CD8-positive, alpha-beta memory T cell (primary cell): ENCODE results near the gene NPAS3. TPM values are rescaled to one million over a fixed set of nuclear protein-coding genes. Genes with fewer than 3 reads are reported as not detected.
A peak's percentile ranks its signal among the peaks of the same experiment; 100 is the strongest.

Experiments used
- CTCF ChIA-PET: fragments of 350-600 bp; sonication (Branson Sonifier 250); formaldehyde crosslinking; loops from one replicate; lab custom pipeline; 2021; ENCODE audit warnings: antibody characterized with exemption; lab: Charles Lee
- POLR2A ChIA-PET: fragments of 350-600 bp; sonication (Branson Sonifier 250); formaldehyde crosslinking; loops from one replicate; lab custom pipeline; 2021; ENCODE audit warnings: antibody characterized with exemption; lab: Charles Lee
- DNase-seq, 5 donors: peaks; one replicate each; pipeline versions ENCODE4 v3.0.0 to v3.0.0-alpha.2; 2020 to 2022; ENCODE audit warnings: mixed read lengths in 1 of 5
- H3K27ac ChIP-seq: one replicate; pipeline ENCODE4 v1.7.0; 2013; ENCODE audit warnings: low read depth, mild to moderate bottlenecking, low read length, moderate library complexity
- H3K27me3 ChIP-seq: 2 replicates; pipeline ENCODE4 v1.7.0; 2013; ENCODE audit warnings: low read length, mild to moderate bottlenecking; ENCODE audit not compliant: insufficient read depth, poor library complexity, severe bottlenecking
- H3K36me3 ChIP-seq: 2 replicates; pipeline ENCODE4 v1.7.0; 2013; ENCODE audit warnings: mild to moderate bottlenecking, low read length, moderate library complexity; ENCODE audit not compliant: insufficient read depth
- H3K4me1 ChIP-seq: 2 replicates; pipeline ENCODE4 v1.7.0; 2013; ENCODE audit warnings: mild to moderate bottlenecking, low read length, moderate library complexity; ENCODE audit not compliant: insufficient read depth
- H3K4me3 ChIP-seq: 2 replicates; pipeline ENCODE4 v1.7.0; 2013; ENCODE audit warnings: mild to moderate bottlenecking, low read length
- H3K9me3 ChIP-seq: 2 replicates; pipeline ENCODE4 v1.7.0; 2013; ENCODE audit warnings: mild to moderate bottlenecking, low read length
- H3K27ac Mint-ChIP-seq, 8 donors: one replicate each; pipeline ENCODE4 v1.8.0; 2020 to 2021; ENCODE audit warnings: mixed read lengths in 8 of 8, mild to moderate bottlenecking in 6 of 8, inconsistent platforms in 3 of 8, moderate library complexity in 3 of 8
- H3K27me3 Mint-ChIP-seq, 2 donors: one replicate each; pipeline ENCODE4 v1.8.0; 2020 to 2021; ENCODE audit warnings: mixed read lengths in 2 of 2, mild to moderate bottlenecking in 1 of 2, moderate library complexity in 1 of 2
- H3K36me3 Mint-ChIP-seq, 3 donors: one replicate each; pipeline ENCODE4 v1.8.0; 2020 to 2021; ENCODE audit warnings: mixed read lengths in 3 of 3, inconsistent platforms in 1 of 3, mild to moderate bottlenecking in 1 of 3
- H3K4me1 Mint-ChIP-seq, 3 donors: one replicate each; pipeline ENCODE4 v1.8.0; 2020 to 2021; ENCODE audit warnings: mixed read lengths in 3 of 3, inconsistent platforms in 1 of 3, mild to moderate bottlenecking in 1 of 3
- H3K4me3 Mint-ChIP-seq, 7 donors: one replicate each; pipeline ENCODE4 v1.8.0; 2020 to 2021; ENCODE audit warnings: mixed read lengths in 7 of 7, mild to moderate bottlenecking in 6 of 7, moderate library complexity in 4 of 7, inconsistent platforms in 2 of 7
- H3K9me3 Mint-ChIP-seq, 5 donors: one replicate each; pipeline ENCODE4 v1.8.0; 2020 to 2022; ENCODE audit warnings: mixed read lengths in 5 of 5, mild to moderate bottlenecking in 3 of 5, moderate library complexity in 2 of 5, inconsistent platforms in 1 of 5
- polyA plus RNA-seq: library from polyadenylated mRNA; unstranded; fragments of 300-500 nt; fragmentation: Illumina TruSeq; gene quantifications from one replicate; pipeline ENCODE4 v1.2.3, GENCODE V29; 2021
- total RNA-seq, 2 experiments: library from RNA; stranded (reverse); gene quantifications; one replicate each; pipeline ENCODE4 v1.2.3, GENCODE V29; 2021

The NPAS3 gene
- total RNA-seq = not detected
- polyA plus RNA-seq = not detected

DNA sequence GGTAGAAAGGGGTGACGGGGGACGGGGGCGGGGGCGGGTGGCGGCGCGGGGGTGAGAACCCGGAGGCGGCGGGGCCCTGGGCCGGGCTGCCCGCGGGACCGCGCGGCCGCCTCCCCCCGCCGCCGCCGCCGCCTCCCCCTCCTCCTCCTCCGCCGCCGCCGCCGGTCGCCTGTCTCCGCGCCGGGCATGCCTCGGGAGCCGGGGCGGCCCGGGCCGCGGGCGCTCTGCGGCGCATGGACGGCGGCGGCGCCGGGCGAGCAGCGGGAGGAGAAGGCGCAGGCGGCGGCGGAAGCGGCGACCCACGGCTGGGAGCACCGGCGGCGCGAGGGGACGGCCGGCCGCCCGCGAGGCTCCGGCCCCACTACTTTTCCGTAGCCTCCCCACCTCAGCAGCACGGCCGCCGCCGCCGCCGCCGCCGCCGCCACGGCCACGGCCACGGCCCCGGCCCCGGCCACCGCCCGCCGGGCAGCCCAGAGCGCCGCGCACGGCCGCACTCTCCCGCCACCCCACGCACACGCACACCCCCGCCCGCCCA lies at the start of gene NPAS3:
Gene NPAS3 (plus strand): TSS at position 161 of the 535 bp plus-strand sequence.
- CTCF ChIA-PET = no interaction called here
- no peaks in the 10 kb centered on the region for H3K9me3 ChIP-seq
- peak within 1 kb of the TSS; percentile 24 to 84 (median 75) for H3K4me3 Mint-ChIP-seq

DNA sequence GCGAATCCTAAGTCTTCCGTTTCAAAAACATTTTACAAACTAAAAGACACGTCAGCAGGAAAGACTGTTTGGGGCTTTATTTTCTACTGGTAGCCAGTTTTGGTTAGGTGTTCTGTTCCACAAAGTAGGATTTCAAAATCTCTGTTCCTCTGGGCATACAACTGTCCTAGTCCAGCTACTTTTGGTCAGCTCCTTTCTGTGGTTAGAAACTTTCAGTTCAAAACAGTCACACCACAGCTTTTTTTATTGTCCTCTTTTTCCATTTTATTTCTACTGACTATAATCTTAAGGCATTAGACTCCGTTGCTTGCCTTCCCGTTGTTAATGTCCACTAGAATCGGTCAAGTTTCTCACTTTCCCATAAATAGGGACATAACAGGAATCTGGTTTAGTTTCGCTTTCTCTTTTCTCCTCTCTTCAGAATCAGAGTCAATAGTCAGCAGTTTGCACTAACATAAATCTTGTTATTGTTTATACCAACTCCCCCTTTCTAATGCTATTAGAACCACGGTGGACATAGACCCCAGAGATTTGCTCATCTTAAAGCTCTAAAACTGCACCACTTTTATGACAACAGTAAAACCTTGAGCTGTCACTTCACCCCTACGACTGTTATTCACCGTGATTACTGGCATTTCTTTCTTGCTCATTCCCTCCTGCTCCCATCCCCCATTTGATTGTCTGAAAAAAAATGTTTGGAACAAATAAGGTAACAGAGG lies 41.5 kb upstream of the NPAS3 start:
- Mint-ChIP-seq H3K27me3 (no peaks in the 10 kb centered on the region), H3K4me3 (peak overlapping the region in 5 of 7 donors; percentile 16 to 66 (median 33)), H3K27ac (peak overlapping the region in 3 of 8 donors; percentile 19 to 53 (median 31)), H3K4me1 (peaks cover 3 to 8% (median 4%) of the 10 kb centered on the region in 3 donors), H3K36me3 (no peaks in the 10 kb centered on the region), H3K9me3 (peaks cover 0 to 3% (median under 1%) of the 10 kb centered on the region in 5 donors)
- Histone ChIP-seq H3K4me3 (no peak overlapping the region), H3K27me3 (no peaks in the 10 kb centered on the region), H3K4me1 (no peaks in the 10 kb centered on the region), H3K27ac (no peak overlapping the region), H3K9me3 (no peaks in the 10 kb centered on the region), H3K36me3 (no peaks in the 10 kb centered on the region)
- no peak for DNase-seq
- CTCF ChIA-PET = no interaction called here
- POLR2A ChIA-PET = no interaction called here

More for the DNA sequence above, at the start of gene NPAS3:
- no peaks in the 10 kb centered on the region for H3K36me3 ChIP-seq
- Mint-ChIP-seq H3K36me3 (no peaks in the 10 kb centered on the region), H3K4me1 (peaks cover 8 to 12% (median 9%) of the 10 kb centered on the region in 3 donors), H3K27me3 (peaks cover 37 to 63% of the 10 kb centered on the region in 2 donors), H3K9me3 (peaks cover 0 to 10% (median 5%) of the 10 kb centered on the region in 5 donors), H3K27ac (peak within 1 kb of the TSS in 1 of 8 donors; percentile 17)
- POLR2A ChIA-PET = no interaction called here
- no peak for DNase-seq
- H3K4me1 ChIP-seq = peaks cover 4% of the 10 kb centered on the region
- H3K27ac ChIP-seq = no peak within 1 kb of the TSS
- peaks cover 3% of the 10 kb centered on the region for H3K27me3 ChIP-seq
- H3K4me3 ChIP-seq = no peak within 1 kb of the TSS

- ChIA-PET CTCF (no interaction called here), POLR2A (no interaction called here)
- H3K27ac ChIP-seq = no peak overlapping the region
- H3K4me1 ChIP-seq = no peaks in the 10 kb centered on the region
- peak overlapping the region in 2 of 7 donors; percentile 32 to 66 for H3K4me3 Mint-ChIP-seq
- H3K9me3 Mint-ChIP-seq = peaks cover 0 to 4% (median 0%) of the 10 kb centered on the region in 5 donors
- no peaks in the 10 kb centered on the region for H3K27me3 Mint-ChIP-seq
- no peaks in the 10 kb centered on the region for H3K9me3 ChIP-seq
- H3K36me3 Mint-ChIP-seq = no peaks in the 10 kb centered on the region
- no peak overlapping the region for H3K4me3 ChIP-seq
- peaks cover 3 to 8% (median 4%) of the 10 kb centered on the region in 3 donors for H3K4me1 Mint-ChIP-seq
- H3K27me3 ChIP-seq = no peaks in the 10 kb centered on the region
- DNase-seq = no peak
- no peak overlapping the region for H3K27ac Mint-ChIP-seq
- no peaks in the 10 kb centered on the region for H3K36me3 ChIP-seq
These were observed 41.0 kb upstream of the NPAS3 start for GRCh38 chr14:32897698-32898064.

GRCh38 chr14:32898876-32899275 lies 39.8 kb upstream of the NPAS3 start:
- no peaks in the 10 kb centered on the region for H3K36me3 Mint-ChIP-seq
- CTCF ChIA-PET = no interaction called here
- no peak overlapping the region for H3K4me3 Mint-ChIP-seq
- POLR2A ChIA-PET = no interaction called here
- H3K27ac Mint-ChIP-seq = no peak overlapping the region
- no peaks in the 10 kb centered on the region for H3K36me3 ChIP-seq
- no peak overlapping the region for H3K4me3 ChIP-seq
- peaks cover 3 to 8% (median 4%) of the 10 kb centered on the region in 3 donors for H3K4me1 Mint-ChIP-seq
- H3K27ac ChIP-seq = no peak overlapping the region
- H3K27me3 Mint-ChIP-seq = no peaks in the 10 kb centered on the region
- no peaks in the 10 kb centered on the region for H3K27me3 ChIP-seq
- H3K9me3 Mint-ChIP-seq = peaks cover 0 to 7% (median 2%) of the 10 kb centered on the region in 5 donors
- DNase-seq = no peak
- no peaks in the 10 kb centered on the region for H3K9me3 ChIP-seq
- no peaks in the 10 kb centered on the region for H3K4me1 ChIP-seq

- CTCF ChIA-PET = no interaction called here
- peaks cover 0 to 12% (median 2%) of the 10 kb centered on the region in 5 donors for H3K9me3 Mint-ChIP-seq
These were observed 38.1 kb upstream of the NPAS3 start for GRCh38 chr14:32900547-32900946.

DNA sequence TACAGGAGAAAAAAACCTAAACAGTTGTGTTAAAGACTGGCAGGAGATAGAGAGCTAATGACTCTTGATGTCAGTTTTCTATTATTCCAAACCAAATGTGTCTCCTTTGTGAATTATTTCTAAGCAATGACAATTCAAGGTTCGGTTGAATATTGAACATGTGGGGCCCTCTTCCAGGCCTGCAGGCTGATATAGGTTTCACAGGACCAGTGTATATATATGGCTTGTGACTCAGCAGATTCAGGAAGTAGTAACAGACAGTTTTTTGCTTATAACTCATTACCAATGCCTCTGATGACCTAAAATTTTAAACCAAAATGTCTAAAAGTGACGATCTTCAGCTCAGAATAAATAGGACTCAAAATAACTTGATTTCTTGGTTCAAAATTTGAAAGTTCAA lies 33.7 kb upstream of the NPAS3 start:
- ChIA-PET CTCF (no interaction called here), POLR2A (no interaction called here)
- Mint-ChIP-seq H3K4me3 (no peak overlapping the region), H3K36me3 (no peaks in the 10 kb centered on the region), H3K4me1 (no peaks in the 10 kb centered on the region), H3K27ac (no peak overlapping the region), H3K9me3 (peaks cover 0 to 18% (median 8%) of the 10 kb centered on the region in 5 donors), H3K27me3 (no peaks in the 10 kb centered on the region)
- no peak for DNase-seq
- Histone ChIP-seq H3K4me3 (no peak overlapping the region), H3K27ac (no peak overlapping the region), H3K4me1 (no peaks in the 10 kb centered on the region), H3K36me3 (no peaks in the 10 kb centered on the region), H3K9me3 (no peaks in the 10 kb centered on the region), H3K27me3 (no peaks in the 10 kb centered on the region)

More at GRCh38 chr14:32900547-32900946, 38.1 kb upstream of the NPAS3 start:
- no peak overlapping the region for H3K4me3 Mint-ChIP-seq
- POLR2A ChIA-PET = no interaction called here
- H3K36me3 ChIP-seq = no peaks in the 10 kb centered on the region
- no peaks in the 10 kb centered on the region for H3K4me1 ChIP-seq
- H3K4me1 Mint-ChIP-seq = peaks cover 3 to 8% (median 4%) of the 10 kb centered on the region in 3 donors
- no peaks in the 10 kb centered on the region for H3K27me3 ChIP-seq
- H3K27ac Mint-ChIP-seq = no peak overlapping the region
- H3K27me3 Mint-ChIP-seq = no peaks in the 10 kb centered on the region
- H3K4me3 ChIP-seq = no peak overlapping the region
- no peaks in the 10 kb centered on the region for H3K9me3 ChIP-seq
- DNase-seq = no peak
- H3K27ac ChIP-seq = no peak overlapping the region
- H3K36me3 Mint-ChIP-seq = no peaks in the 10 kb centered on the region

GRCh38 chr14:32906672-32907071 lies 32.0 kb upstream of the NPAS3 start:
- H3K4me3 Mint-ChIP-seq = no peak overlapping the region
- Histone ChIP-seq H3K4me1 (no peaks in the 10 kb centered on the region), H3K4me3 (no peak overlapping the region), H3K27me3 (no peaks in the 10 kb centered on the region), H3K27ac (no peak overlapping the region), H3K9me3 (no peaks in the 10 kb centered on the region), H3K36me3 (no peaks in the 10 kb centered on the region)
- peaks cover 2 to 18% (median 8%) of the 10 kb centered on the region in 5 donors for H3K9me3 Mint-ChIP-seq
- H3K4me1 Mint-ChIP-seq = no peaks in the 10 kb centered on the region
- H3K36me3 Mint-ChIP-seq = no peaks in the 10 kb centered on the region
- DNase-seq = no peak
- ChIA-PET POLR2A (no interaction called here), CTCF (no interaction called here)
- no peaks in the 10 kb centered on the region for H3K27me3 Mint-ChIP-seq
- no peak overlapping the region for H3K27ac Mint-ChIP-seq

- CTCF ChIA-PET = no interaction called here
- H3K27me3 Mint-ChIP-seq = no peaks in the 10 kb centered on the region
- Histone ChIP-seq H3K36me3 (no peaks in the 10 kb centered on the region), H3K4me3 (no peak overlapping the region), H3K27me3 (no peaks in the 10 kb centered on the region), H3K27ac (no peak overlapping the region), H3K4me1 (no peaks in the 10 kb centered on the region), H3K9me3 (no peaks in the 10 kb centered on the region)
- H3K9me3 Mint-ChIP-seq = peaks cover 2 to 13% (median 9%) of the 10 kb centered on the region in 5 donors
- no peak for DNase-seq
- no peak overlapping the region for H3K4me3 Mint-ChIP-seq
- POLR2A ChIA-PET = no interaction called here
- H3K27ac Mint-ChIP-seq = no peak overlapping the region
- H3K4me1 Mint-ChIP-seq = no peaks in the 10 kb centered on the region
- H3K36me3 Mint-ChIP-seq = no peaks in the 10 kb centered on the region
These were observed 30.2 kb upstream of the NPAS3 start for GRCh38 chr14:32908196-32909084.
